Measurements from ENCODE around the gene GRK5.

The GRK5 gene

GRCh38 chr10:119308089-119308488 is 100.7 kb downstream of the GRK5 start:
- Mint-ChIP-seq H3K4me1 (peaks cover 93% of the 10 kb centered on the region), H3K36me3 (ENCODE audit: low read depth) (peaks cover 4% of the 10 kb centered on the region), H3K4me3 (no peak overlapping the region), H3K27me3 (peaks cover 14% of the 10 kb centered on the region), H3K27ac (no peak overlapping the region), H3K9me3 (no peaks in the 10 kb centered on the region)
- DNase-seq (no peak), ATAC-seq (no peak)

DNA sequence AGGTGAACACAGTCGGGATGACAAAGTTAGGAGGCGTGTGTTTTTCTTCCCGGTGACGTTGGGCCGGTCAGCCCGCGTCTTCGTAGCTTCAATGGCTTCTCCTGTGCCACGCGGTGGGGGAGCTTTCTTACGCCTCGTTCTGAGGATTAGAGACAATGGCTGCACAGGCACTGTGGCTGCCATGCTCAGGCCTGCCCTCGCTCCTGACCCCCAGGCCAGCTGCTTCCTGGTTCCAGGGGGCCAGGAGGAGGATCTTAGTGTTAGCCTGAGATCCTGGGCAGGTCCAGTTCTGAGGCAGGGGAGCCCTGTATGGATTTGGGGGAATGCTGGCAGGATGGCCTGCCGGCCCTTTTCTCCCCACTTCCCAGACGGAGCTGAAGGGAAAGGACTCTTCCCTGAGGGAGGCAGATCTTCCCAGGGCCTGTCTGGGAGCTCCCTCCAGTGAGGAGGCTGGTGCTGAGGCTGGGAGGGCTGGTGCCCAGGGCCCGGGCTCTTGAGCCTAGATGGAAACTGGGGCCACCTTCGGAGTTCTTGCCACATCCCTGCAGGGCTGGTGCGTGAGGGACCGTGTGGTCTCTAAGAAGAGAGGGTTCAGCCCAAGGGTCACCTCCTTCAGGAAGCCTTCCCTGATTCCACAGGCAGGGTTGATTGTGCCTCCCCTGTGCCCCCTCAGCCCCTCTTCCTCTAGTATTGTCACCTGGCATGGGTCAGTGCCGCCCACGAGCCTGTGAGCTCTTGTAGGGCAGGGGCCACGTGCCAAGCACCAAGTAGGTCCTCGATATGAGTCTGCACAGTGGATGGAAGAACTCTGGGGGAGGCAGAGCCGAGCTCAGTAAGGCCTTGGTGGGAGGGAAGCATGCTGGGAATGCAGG is 101.4 kb downstream of the GRK5 start:
- ATAC-seq: no peak
- Mint-ChIP-seq H3K4me3 (no peak overlapping the region), H3K36me3 (ENCODE audit: low read depth) (peaks cover 8% of the 10 kb centered on the region), H3K27me3 (peaks cover 17% of the 10 kb centered on the region), H3K4me1 (peaks cover 93% of the 10 kb centered on the region), H3K27ac (peak overlapping the region; percentile 30), H3K9me3 (no peaks in the 10 kb centered on the region)
- no peak for DNase-seq

DNA sequence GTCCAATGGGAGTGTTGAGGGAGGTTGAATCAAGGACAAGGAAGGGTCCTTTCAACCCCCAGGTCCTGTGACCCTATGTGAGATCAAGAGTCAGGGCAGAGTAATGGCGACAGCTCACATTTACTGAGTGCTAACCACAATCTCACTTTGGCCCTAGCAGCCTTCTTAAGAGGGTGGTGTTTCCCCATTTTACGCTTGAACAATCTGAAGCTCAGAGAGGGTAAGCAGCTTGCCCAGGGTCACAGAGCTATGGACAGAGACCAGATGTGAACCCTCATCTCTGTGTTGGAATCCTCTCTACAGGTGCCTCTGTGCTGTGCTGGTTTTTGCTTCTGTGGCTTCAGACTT is 102.0 kb downstream of the GRK5 start:
- Mint-ChIP-seq H3K27ac (peak overlapping the region; percentile 30), H3K9me3 (no peaks in the 10 kb centered on the region), H3K36me3 (ENCODE audit: low read depth) (peaks cover 9% of the 10 kb centered on the region), H3K4me3 (no peak overlapping the region), H3K4me1 (peaks cover 93% of the 10 kb centered on the region), H3K27me3 (peaks cover 17% of the 10 kb centered on the region)
- ATAC-seq (no peak), DNase-seq (no peak)

DNA sequence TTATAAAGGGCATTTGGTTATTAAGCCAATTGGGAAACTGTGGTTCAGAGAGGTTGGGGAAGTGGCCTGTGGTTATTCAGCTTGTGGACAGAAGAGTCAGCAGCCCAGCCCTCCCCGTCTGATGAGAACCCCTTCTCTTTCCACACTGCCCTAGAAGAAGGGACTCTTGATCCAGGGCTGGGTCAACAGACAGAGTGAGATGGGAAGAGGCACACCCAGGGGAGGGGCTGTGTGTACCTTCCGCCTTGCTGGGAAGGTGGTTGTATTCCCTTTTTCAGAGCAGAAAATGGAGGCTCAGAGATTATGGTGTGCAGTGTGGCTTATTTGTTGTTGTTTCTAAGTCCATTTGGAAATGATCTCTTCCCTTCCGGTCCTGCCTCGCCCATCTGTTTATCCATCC is 103.4 kb downstream of the GRK5 start:
- DNase-seq (no peak), ATAC-seq (no peak)
- H3K4me1 Mint-ChIP-seq: peaks cover 93% of the 10 kb centered on the region
- peaks cover 9% of the 10 kb centered on the region for H3K36me3 Mint-ChIP-seq (ENCODE audit: low read depth)
- H3K4me3 Mint-ChIP-seq: no peak overlapping the region
- no peak overlapping the region for H3K27ac Mint-ChIP-seq
- peaks cover 17% of the 10 kb centered on the region for H3K27me3 Mint-ChIP-seq
- no peaks in the 10 kb centered on the region for H3K9me3 Mint-ChIP-seq

- H3K27me3 Mint-ChIP-seq: peaks cover 15% of the 10 kb centered on the region
- peak overlapping the region; percentile 71 for H3K27ac Mint-ChIP-seq
- DNase-seq (no peak), ATAC-seq (no peak)
- no peak overlapping the region for H3K4me3 Mint-ChIP-seq
- H3K4me1 Mint-ChIP-seq: peaks cover 93% of the 10 kb centered on the region
- H3K9me3 Mint-ChIP-seq: no peaks in the 10 kb centered on the region
- peaks cover 9% of the 10 kb centered on the region for H3K36me3 Mint-ChIP-seq (ENCODE audit: low read depth)
Observed at GRCh38 chr10:119312241-119312640, 104.9 kb downstream of the GRK5 start.

DNA sequence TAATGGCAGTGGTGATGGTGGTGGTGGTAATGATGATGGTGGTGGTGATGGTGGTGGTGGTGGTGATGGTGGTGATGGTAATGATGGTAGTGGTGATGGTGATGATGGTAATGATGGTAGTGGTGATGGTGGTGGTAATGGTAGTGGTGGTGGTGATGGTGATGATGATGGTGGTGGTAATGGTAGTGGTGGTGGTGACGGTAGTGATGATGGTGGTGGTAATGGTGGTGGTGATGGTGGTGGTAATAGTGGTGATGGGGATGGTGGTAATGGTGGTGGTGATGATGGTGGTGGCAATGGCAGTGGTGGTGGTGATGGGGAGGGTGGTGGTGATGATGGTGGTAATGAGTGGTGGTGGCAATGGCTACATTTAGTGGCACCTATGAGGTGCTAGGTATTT is 105.7 kb downstream of the GRK5 start:
- no peak for ATAC-seq

DNA sequence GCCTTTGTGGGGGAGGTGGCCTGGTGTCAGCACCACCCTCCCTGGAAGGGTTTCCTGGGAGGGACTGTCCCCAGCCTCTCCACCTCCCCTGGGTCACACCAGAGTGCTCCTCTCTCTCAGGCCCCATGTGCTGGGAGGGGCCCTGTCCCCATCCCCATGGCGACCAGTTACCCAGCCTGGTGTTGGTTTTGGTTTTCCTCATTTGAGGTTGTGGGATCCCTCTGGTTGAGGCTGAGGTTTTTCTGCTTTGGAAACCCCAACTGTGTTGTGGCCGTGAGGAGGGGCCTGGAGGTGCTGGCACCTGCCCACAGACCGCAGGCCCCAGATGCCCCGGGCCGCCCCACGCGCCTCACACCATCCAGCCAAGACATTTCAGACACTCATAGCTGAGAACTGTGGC is 106.3 kb downstream of the GRK5 start:
- Mint-ChIP-seq H3K27ac (peak overlapping the region; percentile 71), H3K4me3 (peak overlapping the region; percentile 62), H3K4me1 (peaks cover 85% of the 10 kb centered on the region), H3K9me3 (no peaks in the 10 kb centered on the region), H3K36me3 (ENCODE audit: low read depth) (peaks cover 9% of the 10 kb centered on the region), H3K27me3 (peaks cover 16% of the 10 kb centered on the region)
- DNase-seq (peak; percentile 84), ATAC-seq (peak; percentile 54)

More for the DNA sequence above, 105.7 kb downstream of the GRK5 start:
- H3K27me3 Mint-ChIP-seq: peaks cover 15% of the 10 kb centered on the region
- peak overlapping the region; percentile 62 for H3K4me3 Mint-ChIP-seq
- H3K27ac Mint-ChIP-seq: peak overlapping the region; percentile 71
- DNase-seq: no peak
- peaks cover 90% of the 10 kb centered on the region for H3K4me1 Mint-ChIP-seq
- no peaks in the 10 kb centered on the region for H3K9me3 Mint-ChIP-seq
- H3K36me3 Mint-ChIP-seq (ENCODE audit: low read depth): peaks cover 9% of the 10 kb centered on the region

DNA sequence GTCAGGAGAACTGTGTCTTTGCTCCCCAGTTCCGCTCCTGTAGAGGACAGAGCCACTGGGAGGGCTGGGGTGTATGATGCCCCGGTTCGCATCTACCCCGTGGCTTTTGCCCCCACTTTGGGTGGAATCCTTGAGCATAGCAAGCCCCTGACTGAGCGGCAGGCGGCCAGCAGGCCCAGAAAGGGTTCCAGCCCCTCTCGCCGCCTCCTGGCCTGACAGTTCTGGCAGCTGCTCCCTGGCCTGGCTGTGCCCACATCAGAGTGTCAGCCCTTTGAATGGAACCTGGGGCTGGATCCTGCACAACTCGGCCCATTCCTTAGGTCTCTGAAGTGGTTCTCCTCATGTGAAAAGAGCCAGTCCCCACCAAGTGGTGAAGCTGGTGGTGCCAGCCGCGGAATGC is 106.7 kb downstream of the GRK5 start:
- Mint-ChIP-seq H3K4me1 (peaks cover 85% of the 10 kb centered on the region), H3K27ac (peak overlapping the region; percentile 71), H3K9me3 (no peaks in the 10 kb centered on the region), H3K4me3 (peak overlapping the region; percentile 62), H3K36me3 (ENCODE audit: low read depth) (peaks cover 9% of the 10 kb centered on the region), H3K27me3 (peaks cover 20% of the 10 kb centered on the region)
- no peak for DNase-seq
- ATAC-seq: no peak

- Mint-ChIP-seq H3K27me3 (peaks cover 20% of the 10 kb centered on the region), H3K27ac (peak overlapping the region; percentile 91), H3K36me3 (ENCODE audit: low read depth) (peaks cover 9% of the 10 kb centered on the region), H3K9me3 (no peaks in the 10 kb centered on the region), H3K4me1 (peaks cover 83% of the 10 kb centered on the region), H3K4me3 (no peak overlapping the region)
- DNase-seq (no peak), ATAC-seq (no peak)
Observed at GRCh38 chr10:119314486-119314885, 107.1 kb downstream of the GRK5 start.

DNA sequence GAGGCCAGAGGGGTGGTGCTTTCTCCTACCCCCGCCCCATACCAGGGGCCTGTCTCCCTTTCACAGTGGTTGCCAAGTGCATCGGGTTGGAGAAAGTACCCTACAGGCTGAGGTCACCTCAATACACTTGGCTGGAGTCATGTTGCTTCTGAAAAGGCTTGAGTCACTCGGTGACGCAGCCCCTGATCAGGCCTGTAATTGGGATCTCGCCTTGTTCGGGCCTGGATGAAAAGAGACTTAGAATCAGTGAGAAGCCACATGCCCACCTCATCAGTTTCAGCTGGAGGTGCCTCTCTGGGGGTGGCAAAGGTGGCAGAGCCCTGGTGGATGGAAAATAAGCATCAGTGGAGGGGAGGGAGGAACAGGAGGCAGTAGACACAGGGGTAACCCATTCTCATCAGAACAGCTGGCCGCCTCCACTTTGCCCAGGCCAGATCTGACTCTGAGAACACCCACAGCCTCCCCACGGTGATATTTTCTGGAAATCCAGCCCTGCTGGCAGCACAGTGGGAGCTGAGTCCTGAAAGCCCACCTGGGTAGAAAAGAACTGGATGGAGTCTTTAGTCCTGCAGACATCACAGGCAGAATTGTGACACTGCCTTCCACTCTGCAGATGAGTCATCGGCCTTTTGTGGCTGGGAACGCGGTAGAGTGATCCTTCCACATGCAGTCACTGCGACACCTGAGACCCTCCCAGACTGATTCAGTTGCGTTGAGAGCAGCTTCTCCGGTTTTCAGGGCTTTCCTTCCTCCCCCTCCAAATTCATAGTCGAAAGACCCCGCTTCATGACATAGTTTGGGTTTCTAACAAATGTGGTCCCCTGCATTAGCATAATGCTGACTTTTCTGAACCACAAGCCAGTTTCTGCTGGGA is 108.0 kb downstream of the GRK5 start:
- DNase-seq (peak; percentile 76), ATAC-seq (peak; percentile 81)
- Mint-ChIP-seq H3K4me1 (peaks cover 79% of the 10 kb centered on the region), H3K9me3 (no peaks in the 10 kb centered on the region), H3K4me3 (peak overlapping the region; percentile 40), H3K27me3 (peaks cover 18% of the 10 kb centered on the region), H3K27ac (peak overlapping the region; percentile 91), H3K36me3 (ENCODE audit: low read depth) (peaks cover 12% of the 10 kb centered on the region)

- Mint-ChIP-seq H3K36me3 (ENCODE audit: low read depth) (peaks cover 13% of the 10 kb centered on the region), H3K9me3 (no peaks in the 10 kb centered on the region), H3K4me3 (peak overlapping the region; percentile 40), H3K27ac (peak overlapping the region; percentile 91), H3K27me3 (peaks cover 18% of the 10 kb centered on the region), H3K4me1 (peaks cover 78% of the 10 kb centered on the region)
- ATAC-seq: no peak
- DNase-seq: no peak
Observed at GRCh38 chr10:119316002-119316358, 108.6 kb downstream of the GRK5 start.

DNA sequence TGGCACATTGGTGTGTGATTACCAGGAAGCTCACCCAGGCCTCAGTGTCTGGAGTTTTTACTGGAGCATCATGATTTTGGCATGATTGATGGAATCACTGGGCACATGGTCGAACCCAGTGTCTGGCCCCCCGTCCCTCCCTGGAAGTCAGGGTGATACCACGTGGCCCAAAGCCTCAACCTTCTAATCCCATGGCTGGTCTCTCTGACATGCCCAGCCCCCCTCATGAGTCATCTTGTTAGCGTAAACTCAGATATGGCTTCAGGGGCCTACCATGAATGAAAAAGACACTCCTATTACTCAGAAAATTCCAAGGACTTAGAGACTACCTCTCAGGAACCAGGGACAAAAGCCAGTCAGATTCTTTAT is 109.3 kb downstream of the GRK5 start:
- peaks cover 12% of the 10 kb centered on the region for H3K27me3 Mint-ChIP-seq
- DNase-seq (no peak), ATAC-seq (no peak)
- H3K36me3 Mint-ChIP-seq (ENCODE audit: low read depth): peaks cover 11% of the 10 kb centered on the region
- peaks cover 78% of the 10 kb centered on the region for H3K4me1 Mint-ChIP-seq
- peak overlapping the region; percentile 63 for H3K27ac Mint-ChIP-seq
- peak overlapping the region; percentile 16 for H3K4me3 Mint-ChIP-seq
- H3K9me3 Mint-ChIP-seq: no peaks in the 10 kb centered on the region

DNA sequence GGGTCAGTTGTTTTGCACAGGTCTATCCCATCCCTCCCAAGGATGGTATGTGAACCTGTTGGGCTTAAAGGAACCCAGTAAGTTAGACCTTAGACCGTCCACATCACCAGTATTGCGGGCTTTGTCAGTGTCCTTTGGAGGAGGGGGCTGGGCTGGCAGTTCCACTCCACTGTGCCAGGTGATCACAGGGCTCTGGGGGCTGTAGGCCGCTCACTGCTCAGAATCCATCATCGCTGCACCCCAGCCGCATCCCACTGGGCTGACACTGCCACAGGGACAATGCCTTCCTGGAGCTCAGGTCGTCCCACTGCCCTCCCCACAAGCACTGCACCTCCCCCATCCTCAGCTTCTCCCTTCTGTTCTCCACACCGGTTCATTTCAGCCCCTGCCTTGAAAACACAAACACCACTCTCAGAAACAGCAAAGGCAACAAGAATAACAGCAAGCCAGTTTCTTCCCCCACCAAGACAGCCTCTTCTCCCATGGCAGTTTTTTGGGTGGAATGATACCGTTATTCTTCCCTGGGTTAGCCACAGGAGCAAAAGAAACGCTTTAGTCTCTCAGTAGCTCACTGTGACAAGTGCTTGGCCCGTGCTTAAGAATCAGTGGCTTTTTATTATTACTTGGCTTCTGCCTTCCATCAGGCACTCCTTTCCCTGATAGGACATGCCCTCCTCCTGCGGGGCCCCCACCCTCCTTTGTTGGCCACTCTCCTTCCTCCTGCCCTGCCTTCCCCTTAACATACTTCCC is 111.2 kb downstream of the GRK5 start:
- H3K27ac Mint-ChIP-seq: no peak overlapping the region
- H3K9me3 Mint-ChIP-seq: no peaks in the 10 kb centered on the region
- ATAC-seq (no peak), DNase-seq (no peak)
- H3K4me1 Mint-ChIP-seq: peaks cover 64% of the 10 kb centered on the region
- peaks cover 7% of the 10 kb centered on the region for H3K36me3 Mint-ChIP-seq (ENCODE audit: low read depth)
- peaks cover 6% of the 10 kb centered on the region for H3K27me3 Mint-ChIP-seq
- no peak overlapping the region for H3K4me3 Mint-ChIP-seq

- no peak for ATAC-seq
- Mint-ChIP-seq H3K27ac (no peak overlapping the region), H3K27me3 (peaks cover 6% of the 10 kb centered on the region), H3K4me3 (no peak overlapping the region), H3K4me1 (peaks cover 57% of the 10 kb centered on the region), H3K36me3 (ENCODE audit: low read depth) (peaks cover 5% of the 10 kb centered on the region), H3K9me3 (no peaks in the 10 kb centered on the region)
- DNase-seq: no peak
Observed at GRCh38 chr10:119319161-119319919, 112.0 kb downstream of the GRK5 start.
